ENCODE results near the gene FHIT. TPM values are rescaled to one million over a fixed set of nuclear protein-coding genes. Genes with fewer than 3 reads are reported as not detected.

FHIT gene
- total RNA-seq, 2 donors from 2014 or later = 10.4 to 15.8 TPM

- intact Hi-C loops (cut with DNase I) = no loop called here
- ATAC-seq (no peak), DNase-seq (no peak)
- TF ChIP-seq POLR2A (IDR thresholded peaks at IDR 0.05) (no peak), CTCF (IDR thresholded peaks at IDR 0.05) (no peak)
- Histone ChIP-seq H3K4me3 (no peak overlapping the region), H3K4me1 (no peaks in the 10 kb centered on the region), H3K27me3 (no peaks in the 10 kb centered on the region), H3K27ac (no peak overlapping the region), H3K9me3 (no peaks in the 10 kb centered on the region), H3K36me3 (replicated peaks in 1 of 2; ENCODE audit: insufficient read depth in 1 of 2, low read depth in 2 of 2) (no peaks in the 10 kb centered on the region)
- 81 to 86% methylated on average over 3 of the region's 3 CpGs for WGBS, 2 donors
Observed at GRCh38 chr3:60912142-60912541, 339.1 kb downstream of the FHIT start.

- WGBS, 2 donors = 75 to 80% methylated on average over 2 of the region's 2 CpGs
- Histone ChIP-seq H3K27me3 (no peaks in the 10 kb centered on the region), H3K27ac (no peak overlapping the region), H3K4me1 (no peaks in the 10 kb centered on the region), H3K4me3 (no peak overlapping the region), H3K9me3 (no peaks in the 10 kb centered on the region), H3K36me3 (replicated peaks in 1 of 2; ENCODE audit: insufficient read depth in 1 of 2, low read depth in 2 of 2) (no peaks in the 10 kb centered on the region)
- no peak for ATAC-seq
- no peak for DNase-seq
- intact Hi-C loops (cut with DNase I) = no loop called here
- TF ChIP-seq POLR2A (IDR thresholded peaks at IDR 0.05) (no peak), CTCF (IDR thresholded peaks at IDR 0.05) (no peak)
Observed at GRCh38 chr3:60909526-60909925, 341.7 kb downstream of the FHIT start.

DNA sequence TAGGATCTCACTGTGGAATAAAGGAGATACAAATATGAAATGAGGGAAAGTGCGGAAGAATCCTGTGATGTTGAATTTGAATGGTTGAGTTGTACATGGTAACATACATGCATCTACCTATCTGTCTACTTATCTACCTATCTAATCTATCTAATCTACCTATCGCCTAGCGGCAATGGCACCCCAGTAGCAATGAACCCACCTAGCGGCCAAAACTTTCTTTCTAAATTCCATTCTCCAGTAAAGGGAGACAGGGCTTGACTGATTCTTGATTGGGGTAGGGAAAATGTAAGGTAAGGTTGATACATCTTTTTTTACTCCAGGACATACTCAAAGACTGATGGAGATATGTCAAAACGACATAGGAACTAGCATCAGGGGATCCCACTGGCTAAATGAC lies 345.0 kb downstream of the FHIT start:
- H3K27ac ChIP-seq = no peak overlapping the region
- H3K27me3 ChIP-seq = no peaks in the 10 kb centered on the region
- DNase-seq = no peak
- ATAC-seq = no peak
- 88 to 91% methylated on average over 5 of the region's 5 CpGs for WGBS, 2 donors
- TF ChIP-seq POLR2A (IDR thresholded peaks at IDR 0.05) = no peak
- TF ChIP-seq CTCF (IDR thresholded peaks at IDR 0.05) = no peak
- intact Hi-C loops (cut with DNase I) = no loop called here
- no peaks in the 10 kb centered on the region for H3K36me3 ChIP-seq (replicated peaks in 1 of 2; ENCODE audit: insufficient read depth in 1 of 2, low read depth in 2 of 2)
- no peaks in the 10 kb centered on the region for H3K9me3 ChIP-seq
- no peak overlapping the region for H3K4me3 ChIP-seq
- H3K4me1 ChIP-seq = no peaks in the 10 kb centered on the region

GRCh38 chr3:60898321-60898720 lies 352.9 kb downstream of the FHIT start:
- DNase-seq = no peak
- Histone ChIP-seq H3K27ac (no peak overlapping the region), H3K27me3 (no peaks in the 10 kb centered on the region), H3K4me1 (no peaks in the 10 kb centered on the region), H3K4me3 (no peak overlapping the region), H3K9me3 (no peaks in the 10 kb centered on the region), H3K36me3 (replicated peaks in 1 of 2; ENCODE audit: insufficient read depth in 1 of 2, low read depth in 2 of 2) (no peaks in the 10 kb centered on the region)
- intact Hi-C loops (cut with DNase I) = no loop called here
- ATAC-seq = no peak
- WGBS, 2 donors = 69 to 93% methylated on average over 1 of the region's 1 CpG
- TF ChIP-seq POLR2A (IDR thresholded peaks at IDR 0.05) (no peak), CTCF (IDR thresholded peaks at IDR 0.05) (no peak)

GRCh38 chr3:60893946-60894345 lies 357.3 kb downstream of the FHIT start:
- intact Hi-C loops (cut with DNase I) = no loop called here
- Histone ChIP-seq H3K4me3 (no peak overlapping the region), H3K27ac (no peak overlapping the region), H3K27me3 (no peaks in the 10 kb centered on the region), H3K4me1 (no peaks in the 10 kb centered on the region), H3K36me3 (replicated peaks in 1 of 2; ENCODE audit: insufficient read depth in 1 of 2, low read depth in 2 of 2) (no peaks in the 10 kb centered on the region), H3K9me3 (no peaks in the 10 kb centered on the region)
- no peak for DNase-seq
- ATAC-seq = no peak
- TF ChIP-seq CTCF (IDR thresholded peaks at IDR 0.05) = no peak
- no peak for TF ChIP-seq POLR2A (IDR thresholded peaks at IDR 0.05)
- 67 to 87% methylated on average over 2 of the region's 2 CpGs for WGBS, 2 donors
